SK-N-DZ (cell line): ENCODE results near the gene EXOSC2.
A peak's percentile ranks its signal among the peaks of the same experiment; 100 is the strongest.

ENCODE experiments used
- DNase-seq: peaks from one replicate; pipeline ENCODE4 v3.0.0-alpha.2; 2015; ENCODE audit warnings: low spot score
- small RNA-seq, 2 experiments: library from RNA; depleted of rRNA; stranded (forward); fragments of <200 nt; gene quantifications; one replicate each; pipeline ENCODE3, GENCODE V24; 2014

Gene EXOSC2

DNA sequence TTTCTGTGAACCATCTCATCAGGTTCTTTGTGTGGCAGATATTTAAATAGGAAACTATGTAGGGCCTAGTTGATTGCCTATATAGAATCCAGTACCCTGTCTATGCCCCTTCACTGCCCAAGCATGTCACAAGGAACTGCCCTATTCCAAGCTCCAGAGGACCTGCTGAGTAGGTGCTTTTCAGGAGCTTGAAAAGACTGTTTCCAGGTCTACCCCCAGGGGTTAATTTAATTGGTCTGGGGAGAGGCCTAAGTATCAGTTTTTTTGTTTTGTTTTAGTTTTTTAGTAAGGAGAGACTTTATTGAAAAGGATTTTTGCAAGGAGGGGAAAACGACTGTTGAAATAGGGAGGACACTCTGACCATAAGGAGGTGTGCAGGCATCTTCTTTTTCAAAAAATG, 43.3 kb downstream of the EXOSC2 start:
- DNase-seq = no peak

DNA sequence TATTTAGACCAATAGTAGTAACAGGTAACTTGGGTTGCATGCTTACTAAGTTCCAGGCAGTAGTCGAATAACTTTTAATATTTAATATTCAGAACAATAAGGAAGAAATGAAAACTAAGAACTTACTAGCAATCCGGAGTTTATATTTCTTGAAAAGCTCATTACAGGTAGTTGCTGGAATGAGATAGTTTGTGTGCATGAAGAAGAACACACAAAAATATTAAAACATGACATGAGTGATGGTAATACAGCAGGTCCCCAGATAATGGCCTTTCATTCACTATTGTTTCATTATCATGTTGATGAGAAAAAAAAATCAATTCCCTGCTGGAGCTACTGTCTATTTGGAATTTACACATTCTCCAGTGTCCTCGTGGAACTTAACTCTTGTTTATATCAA, 44.7 kb downstream of the EXOSC2 start:
- no peak for DNase-seq

GRCh38 chr9:130739081-130739480, 45.5 kb downstream of the EXOSC2 start:
- DNase-seq = no peak

- no peak for DNase-seq
These were observed 46.8 kb downstream of the EXOSC2 start for GRCh38 chr9:130740218-130741023.

DNA sequence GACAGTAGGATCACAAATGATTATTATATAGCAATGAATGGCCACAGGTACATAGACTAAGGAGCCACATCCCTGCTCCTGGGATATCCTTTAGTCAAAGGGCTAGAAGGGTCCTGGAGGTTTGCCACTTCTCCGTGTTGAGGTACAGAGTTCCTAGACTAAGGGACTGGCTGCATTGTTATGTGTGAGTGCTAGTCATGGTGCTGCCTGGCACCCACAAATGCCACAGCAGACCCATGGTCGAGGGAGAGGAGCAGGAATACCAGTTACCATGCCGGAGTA, 47.4 kb downstream of the EXOSC2 start:
- no peak for DNase-seq

DNA sequence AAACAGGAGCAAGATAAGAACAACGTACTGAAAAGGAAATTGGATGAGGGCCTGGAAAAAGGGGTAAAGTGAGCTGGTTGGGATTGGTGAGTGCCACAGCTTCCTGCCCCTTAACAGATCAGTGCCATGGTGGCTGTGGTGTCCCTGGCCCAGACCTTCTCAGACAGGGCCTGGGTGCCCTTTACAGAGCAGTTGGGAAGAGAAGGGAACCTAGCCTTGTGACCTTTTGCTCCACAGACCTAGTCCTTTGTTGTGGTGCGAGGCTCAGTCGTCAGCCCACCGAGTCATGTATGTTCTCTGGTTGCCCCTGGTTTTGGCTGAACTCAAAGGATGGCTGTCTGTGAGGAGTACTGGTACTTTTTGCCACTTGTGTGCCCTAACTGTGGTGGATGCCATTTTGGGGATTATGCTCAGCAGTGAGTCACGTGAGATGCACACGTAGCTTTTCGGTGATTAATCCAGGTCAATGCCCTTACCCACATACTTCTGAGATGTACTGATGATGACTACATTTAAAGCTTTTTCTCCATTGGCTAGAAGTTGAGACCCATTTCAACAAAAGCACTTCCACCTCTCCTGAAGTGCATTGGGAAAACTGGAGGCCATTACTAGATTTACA, 48.4 kb downstream of the EXOSC2 start:
- DNase-seq = no peak

GRCh38 chr9:130743656-130744055, 50.1 kb downstream of the EXOSC2 start:
- no peak for DNase-seq

DNA sequence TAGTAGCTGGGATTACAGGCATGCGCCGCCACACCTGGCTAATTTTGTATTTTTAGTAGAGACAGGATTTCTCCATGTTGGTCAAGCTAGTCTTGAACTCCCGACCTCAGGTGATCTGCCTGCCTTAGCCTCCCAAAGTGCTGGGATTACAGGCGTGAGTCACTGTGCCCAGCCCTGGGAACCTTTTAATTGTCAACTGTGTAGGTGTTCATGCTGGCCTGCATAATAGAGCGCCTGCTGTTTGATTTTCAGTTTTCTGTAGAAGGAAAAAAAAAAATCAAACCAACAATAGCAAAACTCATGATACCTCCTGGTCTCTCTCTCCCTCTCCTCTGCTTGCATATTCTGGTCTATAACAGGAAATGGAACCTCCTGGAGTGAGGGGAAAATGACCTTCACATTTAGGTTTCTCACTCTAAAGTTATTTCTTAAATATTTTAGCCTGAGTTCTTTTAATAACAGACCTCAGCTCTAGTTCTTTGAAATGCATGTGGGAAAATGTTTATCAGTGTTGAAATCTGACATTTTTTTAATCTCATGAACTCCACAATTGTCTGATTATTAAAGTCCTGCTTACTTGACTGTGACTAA, 51.7 kb downstream of the EXOSC2 start:
- DNase-seq = no peak

- DNase-seq = peak; percentile 27
These were observed 52.2 kb downstream of the EXOSC2 start for GRCh38 chr9:130745829-130746228.

DNA sequence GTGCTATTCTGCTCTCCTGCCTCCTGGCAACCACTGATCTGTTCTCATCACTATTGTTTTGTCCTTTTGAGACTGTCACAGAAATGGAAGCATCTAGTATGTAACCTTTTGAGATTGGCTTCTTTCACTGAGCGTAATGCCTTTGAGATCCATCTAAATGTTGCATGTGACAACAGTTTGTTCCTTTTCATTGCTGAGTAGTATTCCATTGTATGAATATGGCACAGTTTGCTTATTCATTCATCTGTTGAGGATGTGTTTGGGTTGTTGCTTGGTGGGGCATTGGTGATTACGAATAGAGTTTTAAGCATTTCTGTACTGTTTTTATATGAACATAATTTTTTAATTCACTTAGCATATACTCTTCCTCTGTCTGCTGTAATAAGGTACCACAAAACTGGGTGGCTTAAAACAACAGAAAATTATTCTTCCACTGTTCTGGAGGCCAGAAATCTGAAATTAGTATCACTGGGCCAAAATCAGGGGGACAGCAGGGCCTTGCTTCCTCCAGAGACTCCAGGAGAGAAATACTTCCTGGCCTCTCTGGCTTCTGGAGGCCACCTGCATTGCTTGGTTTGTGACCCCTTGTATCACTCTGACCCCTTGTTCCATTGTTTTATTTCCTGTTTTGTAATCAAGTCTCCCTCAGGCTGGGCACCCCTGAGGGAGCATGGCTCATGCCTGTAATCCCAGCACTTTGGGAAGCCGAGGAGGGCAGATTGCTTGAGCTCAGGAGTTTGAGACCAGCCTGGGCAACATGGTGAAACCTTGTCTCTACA, 53.0 kb downstream of the EXOSC2 start:
- DNase-seq = no peak

GRCh38 chr9:130751631-130752355, 58.2 kb downstream of the EXOSC2 start:
- DNase-seq = peak; percentile 34

Small RNAs within 50 kb of the gene (small RNA-seq; reads per million reads assigned to genes)
- gene AL359092.1 = 0 reads per million in 2 experiments
